ENCODE measurements around the gene FAM110D.

FAM110D gene

GRCh38 chr1:26156285-26157038 lies 2.4 kb upstream of the FAM110D start:
- DNase-seq (ENCODE audit: low read depth in 1 of 2, low spot score in 1 of 2) = no peak
- TF ChIP-seq REST (IDR thresholded peaks at IDR 0.05; ENCODE audit: insufficient replicate concordance, low read depth) (no peak), POLR2AphosphoS5 (IDR thresholded peaks at IDR 0.05; ENCODE audit: low read depth) (no peak), GABPA (IDR thresholded peaks at IDR 0.05; ENCODE audit: low read depth) (no peak)
- Histone ChIP-seq H3K27me3 (ENCODE audit: insufficient read depth, poor library complexity, severe bottlenecking) (peaks cover 4% of the 10 kb centered on the region), H3K27ac (replicated peaks) (no peak overlapping the region), H3K4me3 (replicated peaks; ENCODE audit: insufficient read depth, low read length) (no peak overlapping the region)

GRCh38 chr1:26158271-26158907 lies 490 bp upstream of the FAM110D start:
- Histone ChIP-seq H3K27me3 (ENCODE audit: insufficient read depth, poor library complexity, severe bottlenecking) (peaks cover 7% of the 10 kb centered on the region), H3K4me3 (replicated peaks; ENCODE audit: insufficient read depth, low read length) (no peak overlapping the region), H3K27ac (replicated peaks) (no peak overlapping the region)
- TF ChIP-seq POLR2AphosphoS5 (IDR thresholded peaks at IDR 0.05; ENCODE audit: low read depth) (no peak), SPI1 (IDR thresholded peaks at IDR 0.05; ENCODE audit: borderline replicate concordance, low read depth) (no peak), REST (IDR thresholded peaks at IDR 0.05; ENCODE audit: insufficient replicate concordance, low read depth) (no peak), GABPA (IDR thresholded peaks at IDR 0.05; ENCODE audit: low read depth) (no peak), CTCF (IDR thresholded peaks at IDR 0.05; ENCODE audit: insufficient read depth, low read length) (no peak)
- no peak for DNase-seq (ENCODE audit: low read depth in 1 of 2, low spot score in 1 of 2)

- no peak for DNase-seq (ENCODE audit: low read depth in 1 of 2, low spot score in 1 of 2)
- TF ChIP-seq GABPA (IDR thresholded peaks at IDR 0.05; ENCODE audit: low read depth) = no peak
- TF ChIP-seq SPI1 (IDR thresholded peaks at IDR 0.05; ENCODE audit: borderline replicate concordance, low read depth) = no peak
- no peak for TF ChIP-seq CTCF (IDR thresholded peaks at IDR 0.05; ENCODE audit: insufficient read depth, low read length)
- no peak for TF ChIP-seq REST (IDR thresholded peaks at IDR 0.05; ENCODE audit: insufficient replicate concordance, low read depth)
- no peak for TF ChIP-seq POLR2AphosphoS5 (IDR thresholded peaks at IDR 0.05; ENCODE audit: low read depth)
- H3K27ac ChIP-seq (replicated peaks) = no peak overlapping the region
- H3K4me3 ChIP-seq (replicated peaks; ENCODE audit: insufficient read depth, low read length) = no peak overlapping the region
- peaks cover 7% of the 10 kb centered on the region for H3K27me3 ChIP-seq (ENCODE audit: insufficient read depth, poor library complexity, severe bottlenecking)
Measured at GRCh38 chr1:26159743-26160039, 812 bp downstream of the FAM110D start.
